Loucy (cell line): ENCODE results near the gene LAPTM5.

Experiments used
- H2AFZ ChIP-seq: fragments of 200-600 bp; sonication (generic); 2 replicates; pipeline ENCODE4 v1.6.0; 2016; ENCODE audit warnings: antibody characterized with exemption, mild to moderate bottlenecking, low read length, moderate library complexity
- H3F3A ChIP-seq: fragments of 200-600 bp; 2 replicates; pipeline ENCODE4 v1.6.0; 2016; ENCODE audit warnings: antibody characterized with exemption, low read depth, mild to moderate bottlenecking
- H3K27me3 ChIP-seq: fragments of 200-600 bp; sonication (generic); 2 replicates; pipeline ENCODE4 v1.6.1; 2014; ENCODE audit warnings: low read length, mild to moderate bottlenecking; ENCODE audit not compliant: insufficient read depth, poor library complexity, severe bottlenecking
- H3K36me3 ChIP-seq: fragments of 200-600 bp; sonication (generic); 2 replicates; pipeline ENCODE4 v1.6.1; 2016; ENCODE audit warnings: low read length; ENCODE audit not compliant: insufficient read depth
- H3K4me1 ChIP-seq: fragments of 200-600 bp; sonication (generic); 2 replicates; pipeline ENCODE4 v1.5.1; 2014; ENCODE audit warnings: low read length, mild to moderate bottlenecking; ENCODE audit not compliant: insufficient read depth, poor library complexity, severe bottlenecking
- H3K4me2 ChIP-seq: fragments of 200-600 bp; sonication (generic); 2 replicates; pipeline ENCODE4 v1.6.0; 2014; ENCODE audit warnings: antibody characterized with exemption, low read length, low read depth, mild to moderate bottlenecking; ENCODE audit not compliant: poor library complexity, severe bottlenecking
- H3K4me3 ChIP-seq: fragments of 200-600 bp; sonication (generic); 2 replicates; pipeline ENCODE4 v1.5.1; 2014; ENCODE audit warnings: low read length, mild to moderate bottlenecking, mixed read lengths; ENCODE audit not compliant: poor library complexity, severe bottlenecking
- H3K79me2 ChIP-seq: fragments of 200-600 bp; sonication (generic); 2 replicates; pipeline ENCODE4 v1.6.1; 2014; ENCODE audit warnings: low read length; ENCODE audit not compliant: insufficient read depth
- H3K9ac ChIP-seq: fragments of 200-600 bp; sonication (generic); 2 replicates; pipeline ENCODE4 v1.6.0; 2014; ENCODE audit warnings: mild to moderate bottlenecking, low read depth, low read length, moderate library complexity; ENCODE audit not compliant: poor library complexity, severe bottlenecking
- H3K9me2 ChIP-seq: fragments of 200-600 bp; sonication (generic); replicated peaks from 2 replicates; pipeline ENCODE4 v1.6.1; 2016; ENCODE audit warnings: low read depth, low read length, mixed read lengths
- H3K9me3 ChIP-seq: fragments of 200-600 bp; sonication (generic); 2 replicates; pipeline ENCODE4 v1.6.1; 2014; ENCODE audit warnings: mild to moderate bottlenecking, antibody characterized with exemption, low read length, low read depth; ENCODE audit not compliant: insufficient read depth
- H4K20me1 ChIP-seq: fragments of 200-600 bp; sonication (generic); 2 replicates; pipeline ENCODE4 v1.6.0; 2014; ENCODE audit warnings: antibody characterized with exemption, low read length, mild to moderate bottlenecking; ENCODE audit not compliant: insufficient read depth, poor library complexity, severe bottlenecking
- EZH2phosphoT487 ChIP-seq: fragments of 200-600 bp; IDR thresholded peaks from 2 replicates; pipeline ENCODE4 v1.6.1; 2018; ENCODE audit warnings: antibody characterized with exemption, mild to moderate bottlenecking, moderate library complexity, borderline replicate concordance
- TF ChIP-seq, protein P1 (sequence below): fragments of 200-600 bp; sonication (generic); conservative IDR thresholded peaks from 2 replicates; pipeline ENCODE4 v1.5.1; 2014; ENCODE audit warnings: mild to moderate bottlenecking, antibody characterized with exemption, low read length

LAPTM5 gene

DNA sequence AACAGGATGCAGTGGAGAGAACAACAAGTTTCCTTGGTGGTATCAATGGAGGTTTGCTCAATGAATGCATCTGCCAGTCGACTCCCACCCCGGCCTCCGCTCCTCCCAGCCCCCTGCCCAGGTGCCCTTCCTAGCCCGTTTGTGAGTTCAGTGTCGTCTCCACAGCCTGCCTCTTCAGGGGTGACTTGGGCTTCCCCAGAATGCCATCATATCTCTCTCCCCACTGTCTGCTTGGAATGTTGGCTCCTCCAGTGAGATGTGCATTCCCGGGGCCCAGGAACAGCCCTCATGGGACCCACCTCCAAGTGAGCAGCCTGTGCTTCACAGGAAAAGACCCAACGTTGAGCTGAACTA is 64.6 kb downstream of the LAPTM5 start:
- no peak for TF ChIP-seq EZH2phosphoT487
- TF ChIP-seq, protein P1, sequence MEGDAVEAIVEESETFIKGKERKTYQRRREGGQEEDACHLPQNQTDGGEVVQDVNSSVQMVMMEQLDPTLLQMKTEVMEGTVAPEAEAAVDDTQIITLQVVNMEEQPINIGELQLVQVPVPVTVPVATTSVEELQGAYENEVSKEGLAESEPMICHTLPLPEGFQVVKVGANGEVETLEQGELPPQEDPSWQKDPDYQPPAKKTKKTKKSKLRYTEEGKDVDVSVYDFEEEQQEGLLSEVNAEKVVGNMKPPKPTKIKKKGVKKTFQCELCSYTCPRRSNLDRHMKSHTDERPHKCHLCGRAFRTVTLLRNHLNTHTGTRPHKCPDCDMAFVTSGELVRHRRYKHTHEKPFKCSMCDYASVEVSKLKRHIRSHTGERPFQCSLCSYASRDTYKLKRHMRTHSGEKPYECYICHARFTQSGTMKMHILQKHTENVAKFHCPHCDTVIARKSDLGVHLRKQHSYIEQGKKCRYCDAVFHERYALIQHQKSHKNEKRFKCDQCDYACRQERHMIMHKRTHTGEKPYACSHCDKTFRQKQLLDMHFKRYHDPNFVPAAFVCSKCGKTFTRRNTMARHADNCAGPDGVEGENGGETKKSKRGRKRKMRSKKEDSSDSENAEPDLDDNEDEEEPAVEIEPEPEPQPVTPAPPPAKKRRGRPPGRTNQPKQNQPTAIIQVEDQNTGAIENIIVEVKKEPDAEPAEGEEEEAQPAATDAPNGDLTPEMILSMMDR, result no peak
- H3K27me3 ChIP-seq, result no peaks in the 10 kb centered on the region
- no peaks in the 10 kb centered on the region for H3K4me1 ChIP-seq
- H3K79me2 ChIP-seq, result no peaks in the 10 kb centered on the region
- no peaks in the 10 kb centered on the region for H3K9me3 ChIP-seq
- no peak overlapping the region for H3K9ac ChIP-seq
- no peak overlapping the region for H2AFZ ChIP-seq
- H3K4me3 ChIP-seq, result no peak overlapping the region
- H3K9me2 ChIP-seq, result no peaks in the 10 kb centered on the region
- H3K4me2 ChIP-seq, result no peak overlapping the region
- no peaks in the 10 kb centered on the region for H4K20me1 ChIP-seq
- no peaks in the 10 kb centered on the region for H3K36me3 ChIP-seq
- no peaks in the 10 kb centered on the region for H3F3A ChIP-seq

DNA sequence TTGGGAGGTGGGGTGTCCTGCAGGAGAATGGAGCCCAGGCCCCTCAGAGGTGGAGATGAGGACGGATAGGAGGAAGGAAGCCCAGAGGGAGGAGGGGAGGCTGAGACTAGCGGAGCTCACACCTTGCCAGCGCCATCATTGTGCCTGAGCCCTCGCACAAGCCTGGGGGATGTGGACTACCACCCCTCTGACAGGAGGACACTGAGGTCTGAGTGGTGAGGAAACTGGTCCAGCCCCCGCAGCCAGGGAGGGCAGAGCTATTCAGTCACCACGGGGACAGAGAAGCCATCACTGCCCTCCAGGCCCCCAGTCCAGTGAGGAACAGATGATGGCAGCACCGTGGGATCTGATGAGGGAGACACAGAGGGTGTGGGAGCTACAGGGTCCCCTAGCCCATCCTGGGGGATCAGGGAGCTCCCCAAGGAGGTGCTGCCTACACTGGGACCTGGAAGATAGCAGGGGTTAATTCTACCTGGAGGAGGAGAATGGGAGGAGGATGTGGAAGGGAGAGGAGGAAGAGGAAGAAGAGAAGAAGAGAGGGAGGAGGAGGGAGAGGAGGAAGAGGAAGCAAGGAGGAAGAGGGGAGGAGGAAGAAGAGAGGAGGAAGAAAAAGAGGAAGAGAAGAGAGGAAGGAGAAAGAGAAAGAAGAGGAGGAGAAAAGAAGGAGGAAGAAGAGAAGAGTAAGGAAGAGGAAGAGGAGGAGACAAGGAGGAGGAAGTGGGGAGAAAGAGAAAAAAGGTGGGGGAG is 65.2 kb downstream of the LAPTM5 start:
- H4K20me1 ChIP-seq, result no peaks in the 10 kb centered on the region
- TF ChIP-seq, protein P1, result no peak
- TF ChIP-seq EZH2phosphoT487, result no peak
- no peak overlapping the region for H3K9ac ChIP-seq

DNA sequence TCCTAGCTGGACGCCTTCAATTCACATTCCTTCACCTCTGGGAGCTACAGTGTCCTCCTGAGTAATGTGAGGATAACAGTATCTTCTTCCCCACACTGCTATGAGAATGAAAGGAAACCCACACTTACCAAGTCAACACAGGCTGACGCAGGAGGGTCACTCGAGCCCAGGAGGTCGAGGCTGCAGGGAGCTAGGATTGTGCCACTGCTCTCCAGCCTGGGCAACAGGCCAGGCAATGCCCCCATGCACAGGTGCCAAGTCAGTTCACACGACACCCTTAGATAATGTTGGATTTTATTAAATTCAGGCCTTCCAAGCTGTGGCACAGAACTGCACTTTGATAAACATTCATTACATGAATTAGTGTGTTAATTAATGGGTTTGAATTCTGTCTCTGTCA is 66.1 kb downstream of the LAPTM5 start:
- H3K4me2 ChIP-seq, result no peak overlapping the region
- H3K9me2 ChIP-seq, result no peaks in the 10 kb centered on the region
- no peak overlapping the region for H2AFZ ChIP-seq

More for the DNA sequence above, 65.2 kb downstream of the LAPTM5 start:
- H3K79me2 ChIP-seq, result no peaks in the 10 kb centered on the region
- H3K36me3 ChIP-seq, result no peaks in the 10 kb centered on the region
- no peaks in the 10 kb centered on the region for H3K4me1 ChIP-seq
- H3K9me3 ChIP-seq, result no peaks in the 10 kb centered on the region
- H2AFZ ChIP-seq, result no peak overlapping the region
- H3K9me2 ChIP-seq, result no peaks in the 10 kb centered on the region
- no peak overlapping the region for H3K4me3 ChIP-seq
- no peaks in the 10 kb centered on the region for H3K27me3 ChIP-seq
- H3F3A ChIP-seq, result no peaks in the 10 kb centered on the region
- H3K4me2 ChIP-seq, result no peak overlapping the region

More for the DNA sequence above, 66.1 kb downstream of the LAPTM5 start:
- H3K36me3 ChIP-seq, result no peaks in the 10 kb centered on the region
- H4K20me1 ChIP-seq, result no peaks in the 10 kb centered on the region
- H3K79me2 ChIP-seq, result no peaks in the 10 kb centered on the region
- H3K9ac ChIP-seq, result no peak overlapping the region
- no peaks in the 10 kb centered on the region for H3K27me3 ChIP-seq
- H3K9me3 ChIP-seq, result no peaks in the 10 kb centered on the region
- H3K4me3 ChIP-seq, result no peak overlapping the region
- TF ChIP-seq EZH2phosphoT487, result no peak
- TF ChIP-seq, protein P1, result no peak
- H3K4me1 ChIP-seq, result no peaks in the 10 kb centered on the region
- H3F3A ChIP-seq, result no peaks in the 10 kb centered on the region
